Stimulated activated CD4-positive, alpha-beta T cell treated with anti-CD3 and anti-CD28 coated beads, Interleukin-1b, Interleukin-23, amount 100 ng/mL, for 48 hours (primary cell): ENCODE results near the gene MYOD1.

ENCODE experiments used
- DNase-seq: peaks from one replicate; pipeline ENCODE4 v3.0.0-alpha.2; 2020

MYOD1 gene

GRCh38 chr11:17735818-17736578, 16.6 kb downstream of the MYOD1 start:
- DNase-seq = no peak

GRCh38 chr11:17736579-17736893, 17.2 kb downstream of the MYOD1 start:
- DNase-seq = no peak

GRCh38 chr11:17736930-17737817, 17.8 kb downstream of the MYOD1 start:
- DNase-seq = no peak

- no peak for DNase-seq
Measured at GRCh38 chr11:17738151-17738973, 19.0 kb downstream of the MYOD1 start.

GRCh38 chr11:17739945-17740338, 20.6 kb downstream of the MYOD1 start:
- no peak for DNase-seq

GRCh38 chr11:17740649-17741235, 21.4 kb downstream of the MYOD1 start:
- DNase-seq = no peak

- no peak for DNase-seq
Measured at GRCh38 chr11:17741487-17741886, 22.1 kb downstream of the MYOD1 start.

- no peak for DNase-seq
Measured at GRCh38 chr11:17742019-17742418, 22.6 kb downstream of the MYOD1 start.

GRCh38 chr11:17743026-17743807, 23.8 kb downstream of the MYOD1 start:
- no peak for DNase-seq

GRCh38 chr11:17743808-17744119, 24.4 kb downstream of the MYOD1 start:
- no peak for DNase-seq

GRCh38 chr11:17744151-17744940, 25.0 kb downstream of the MYOD1 start:
- DNase-seq = no peak

- DNase-seq = no peak
Measured at GRCh38 chr11:17745023-17745772, 25.8 kb downstream of the MYOD1 start.

GRCh38 chr11:17746096-17746495, 26.7 kb downstream of the MYOD1 start:
- no peak for DNase-seq

- DNase-seq = no peak
Measured at GRCh38 chr11:17747131-17747955, 28.0 kb downstream of the MYOD1 start.

GRCh38 chr11:17748044-17748443, 28.7 kb downstream of the MYOD1 start:
- no peak for DNase-seq

- DNase-seq = no peak
Measured at GRCh38 chr11:17748761-17749721, 29.7 kb downstream of the MYOD1 start.

GRCh38 chr11:17750013-17750800, 30.8 kb downstream of the MYOD1 start:
- no peak for DNase-seq

- DNase-seq = no peak
Measured at GRCh38 chr11:17750801-17751165, 31.4 kb downstream of the MYOD1 start.
